ENCODE data around the gene SMTNL1. TPM values are rescaled to one million over a fixed set of nuclear protein-coding genes. Genes with fewer than 3 reads are reported as not detected.
A peak's percentile ranks its signal among the peaks of the same experiment; 100 is the strongest.

SMTNL1 gene
- total and polyA plus RNA-seq, 9 of the 15 experiments (the other 6 are each of a cell fraction or from before 2014, with no cell fraction given) = not detected

- TF ChIP-seq ZNF41 (CRISPR knock-in tag; conservative IDR thresholded peaks at IDR 0.05) (no peak), PYGO2 (tag; IDR thresholded peaks at IDR 0.05) (no peak), ZNF174 (CRISPR knock-in tag; IDR thresholded peaks at IDR 0.05) (no peak), ZFP1 (CRISPR knock-in tag; IDR thresholded peaks at IDR 0.05) (no peak), PHF8 (IDR thresholded peaks at IDR 0.05; ENCODE audit: borderline replicate concordance, low read length) (no peak), ELF2 (CRISPR knock-in tag; IDR thresholded peaks at IDR 0.05) (no peak), SRSF9 (IDR thresholded peaks at IDR 0.05; ENCODE audit: borderline replicate concordance, low read depth, low read length) (no peak), RUNX1 (IDR thresholded peaks at IDR 0.05; ENCODE audit: low read depth) (0 out of 2 replicates have a peak, but pooled peaks have one; percentile 33), FUS (optimal IDR thresholded peaks at IDR 0.05; ENCODE audit: low read depth, low read length) (no peak), ZBTB2 (IDR thresholded peaks at IDR 0.05) (no peak; the same call in 1 of the 2 replicates), JUND (IDR thresholded peaks at IDR 0.05; ENCODE audit: borderline replicate concordance, low read depth, low read length) (peak; percentile 57; the same call in 1 of the 2 replicates), JUND (tag; IDR thresholded peaks at IDR 0.05; ENCODE audit: borderline replicate concordance, low read depth, low read length) (peak; percentile 52; the same call in 1 of the 3 replicates), KAT7 (CRISPR knock-in tag; IDR thresholded peaks at IDR 0.05; ENCODE audit: borderline replicate concordance) (no peak), MCM5 (IDR thresholded peaks at IDR 0.05; ENCODE audit: low read depth) (no peak), ZNF77 (CRISPR knock-in tag; IDR thresholded peaks at IDR 0.05) (no peak), PHB2 (IDR thresholded peaks at IDR 0.05; ENCODE audit: low read depth) (no peak)
- TF ChIP-seq, protein P1, sequence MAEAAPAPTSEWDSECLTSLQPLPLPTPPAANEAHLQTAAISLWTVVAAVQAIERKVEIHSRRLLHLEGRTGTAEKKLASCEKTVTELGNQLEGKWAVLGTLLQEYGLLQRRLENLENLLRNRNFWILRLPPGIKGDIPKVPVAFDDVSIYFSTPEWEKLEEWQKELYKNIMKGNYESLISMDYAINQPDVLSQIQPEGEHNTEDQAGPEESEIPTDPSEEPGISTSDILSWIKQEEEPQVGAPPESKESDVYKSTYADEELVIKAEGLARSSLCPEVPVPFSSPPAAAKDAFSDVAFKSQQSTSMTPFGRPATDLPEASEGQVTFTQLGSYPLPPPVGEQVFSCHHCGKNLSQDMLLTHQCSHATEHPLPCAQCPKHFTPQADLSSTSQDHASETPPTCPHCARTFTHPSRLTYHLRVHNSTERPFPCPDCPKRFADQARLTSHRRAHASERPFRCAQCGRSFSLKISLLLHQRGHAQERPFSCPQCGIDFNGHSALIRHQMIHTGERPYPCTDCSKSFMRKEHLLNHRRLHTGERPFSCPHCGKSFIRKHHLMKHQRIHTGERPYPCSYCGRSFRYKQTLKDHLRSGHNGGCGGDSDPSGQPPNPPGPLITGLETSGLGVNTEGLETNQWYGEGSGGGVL (CRISPR knock-in tag; IDR thresholded peaks at IDR 0.05) = 0 out of 2 replicates have a peak, but pooled peaks have one; percentile 5
- TF ChIP-seq, protein P2, sequence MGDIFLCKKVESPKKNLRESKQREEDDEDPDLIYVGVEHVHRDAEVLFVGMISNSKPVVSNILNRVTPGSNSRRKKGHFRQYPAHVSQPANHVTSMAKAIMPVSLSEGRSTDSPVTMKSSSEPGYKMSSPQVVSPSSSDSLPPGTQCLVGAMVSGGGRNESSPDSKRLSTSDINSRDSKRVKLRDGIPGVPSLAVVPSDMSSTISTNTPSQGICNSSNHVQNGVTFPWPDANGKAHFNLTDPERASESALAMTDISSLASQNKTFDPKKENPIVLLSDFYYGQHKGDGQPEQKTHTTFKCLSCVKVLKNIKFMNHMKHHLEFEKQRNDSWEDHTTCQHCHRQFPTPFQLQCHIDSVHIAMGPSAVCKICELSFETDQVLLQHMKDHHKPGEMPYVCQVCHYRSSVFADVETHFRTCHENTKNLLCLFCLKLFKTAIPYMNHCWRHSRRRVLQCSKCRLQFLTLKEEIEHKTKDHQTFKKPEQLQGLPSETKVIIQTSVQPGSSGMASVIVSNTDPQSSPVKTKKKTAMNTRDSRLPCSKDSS (IDR thresholded peaks at IDR 0.05; ENCODE audit: low read depth, partially characterized antibody) = no peak
- TF ChIP-seq, protein P3, sequence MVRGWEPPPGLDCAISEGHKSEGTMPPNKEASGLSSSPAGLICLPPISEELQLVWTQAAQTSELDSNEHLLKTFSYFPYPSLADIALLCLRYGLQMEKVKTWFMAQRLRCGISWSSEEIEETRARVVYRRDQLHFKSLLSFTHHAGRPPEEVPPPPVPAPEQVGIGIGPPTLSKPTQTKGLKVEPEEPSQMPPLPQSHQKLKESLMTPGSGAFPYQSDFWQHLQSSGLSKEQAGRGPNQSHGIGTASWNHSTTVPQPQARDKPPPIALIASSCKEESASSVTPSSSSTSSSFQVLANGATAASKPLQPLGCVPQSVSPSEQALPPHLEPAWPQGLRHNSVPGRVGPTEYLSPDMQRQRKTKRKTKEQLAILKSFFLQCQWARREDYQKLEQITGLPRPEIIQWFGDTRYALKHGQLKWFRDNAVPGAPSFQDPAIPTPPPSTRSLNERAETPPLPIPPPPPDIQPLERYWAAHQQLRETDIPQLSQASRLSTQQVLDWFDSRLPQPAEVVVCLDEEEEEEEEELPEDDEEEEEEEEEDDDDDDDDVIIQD (CRISPR knock-in tag; IDR thresholded peaks at IDR 0.05) = 0 out of 2 replicates have a peak, but pooled peaks have one; percentile 50
- TF ChIP-seq, protein P4, sequence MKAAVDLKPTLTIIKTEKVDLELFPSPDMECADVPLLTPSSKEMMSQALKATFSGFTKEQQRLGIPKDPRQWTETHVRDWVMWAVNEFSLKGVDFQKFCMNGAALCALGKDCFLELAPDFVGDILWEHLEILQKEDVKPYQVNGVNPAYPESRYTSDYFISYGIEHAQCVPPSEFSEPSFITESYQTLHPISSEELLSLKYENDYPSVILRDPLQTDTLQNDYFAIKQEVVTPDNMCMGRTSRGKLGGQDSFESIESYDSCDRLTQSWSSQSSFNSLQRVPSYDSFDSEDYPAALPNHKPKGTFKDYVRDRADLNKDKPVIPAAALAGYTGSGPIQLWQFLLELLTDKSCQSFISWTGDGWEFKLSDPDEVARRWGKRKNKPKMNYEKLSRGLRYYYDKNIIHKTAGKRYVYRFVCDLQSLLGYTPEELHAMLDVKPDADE (conservative IDR thresholded peaks at IDR 0.05; ENCODE audit: control insufficient read depth, low read depth, low read length) = no peak
Measured at GRCh38 chr11:57493507-57494503, 43.6 kb upstream of the SMTNL1 start (continued).

Data from K562 (cell line).